HepG2 (cell line): ENCODE measurements around the gene DENND4A. TPM values are rescaled to one million over a fixed set of nuclear protein-coding genes. Genes with fewer than 3 reads are reported as not detected.

Source experiments
- AGO2 ChIP-seq: fragments of 200-400 bp; formaldehyde crosslinking; optimal IDR thresholded peaks from 2 replicates; pipeline ENCODE3; 2017; ENCODE audit warnings: mild to moderate bottlenecking, low read depth, low read length, moderate library complexity
- AKAP8 ChIP-seq: sonication (generic); formaldehyde crosslinking; IDR thresholded peaks from 2 replicates; pipeline ENCODE4 v1.5.1; 2020; ENCODE audit warnings: mild to moderate bottlenecking, missing genetic modification reagents
- CCDC6 ChIP-seq: sonication (generic); formaldehyde crosslinking; IDR thresholded peaks from 2 replicates; pipeline ENCODE4 v1.8.1; 2022; ENCODE audit warnings: mild to moderate bottlenecking, missing genetic modification reagents, moderate library complexity
- CEBPB ChIP-seq: IDR thresholded peaks from 2 replicates; pipeline ENCODE4 v1.6.1; 2011; ENCODE audit warnings: low read depth, low read length, improper control_type of control experiment, borderline replicate concordance
- FOXA1 ChIP-seq, 2 experiments: fragments of 450-650 bp in 1 of 2; sonication (generic) in 1 of 2; formaldehyde crosslinking in 1 of 2; IDR thresholded peaks; 2 replicates each; pipeline versions ENCODE4 v1.4.0 to v1.6.1; 2016 to 2020; ENCODE audit warnings: missing genetic modification reagents in 1 of 2
- HNRNPK ChIP-seq: fragments of 200-400 bp; formaldehyde crosslinking; IDR thresholded peaks from 2 replicates; pipeline ENCODE4 v1.6.1; 2018; ENCODE audit warnings: low read length, low read depth, moderate library complexity, mild to moderate bottlenecking; ENCODE audit not compliant: poor library complexity, severe bottlenecking
- NFIB ChIP-seq: sonication (generic); formaldehyde crosslinking; IDR thresholded peaks from 2 replicates; pipeline ENCODE4 v1.9.0; 2021; ENCODE audit warnings: missing genetic modification reagents, mild to moderate bottlenecking, borderline replicate concordance
- SNAPC5 ChIP-seq: sonication (generic); formaldehyde crosslinking; IDR thresholded peaks from 2 replicates; pipeline ENCODE4 v1.8.1; 2023; ENCODE audit warnings: mild to moderate bottlenecking, missing genetic modification reagents, borderline replicate concordance
- ZBTB2 ChIP-seq: sonication (generic); formaldehyde crosslinking; IDR thresholded peaks from 2 replicates; pipeline ENCODE4 v1.8.0; 2022; ENCODE audit warnings: low read depth, missing genetic modification reagents
- ZBTB40 ChIP-seq, 2 experiments: fragments of 450-650 bp in 1 of 2; sonication (generic) in 1 of 2; formaldehyde crosslinking in 1 of 2; IDR thresholded peaks; 2 replicates each; pipeline versions ENCODE4 v1.6.1 to v1.8.0; 2016 to 2022; ENCODE audit warnings: antibody characterized with exemption in 1 of 2, mild to moderate bottlenecking in 1 of 2, missing genetic modification reagents in 1 of 2
- ZNF121 ChIP-seq: sonication (generic); formaldehyde crosslinking; IDR thresholded peaks from 2 replicates; pipeline ENCODE4 v1.5.0; 2020; ENCODE audit warnings: mild to moderate bottlenecking, missing genetic modification reagents
- ZNF230 ChIP-seq: sonication (generic); formaldehyde crosslinking; IDR thresholded peaks from 2 replicates; pipeline ENCODE4 v1.4.0; 2020; ENCODE audit warnings: mild to moderate bottlenecking, missing genetic modification reagents
- ZNF546 ChIP-seq: sonication (generic); formaldehyde crosslinking; conservative IDR thresholded peaks from 2 replicates; pipeline ENCODE4 v1.8.1; 2023; ENCODE audit warnings: mild to moderate bottlenecking, missing genetic modification reagents
- ZNF607 ChIP-seq: sonication (generic); formaldehyde crosslinking; IDR thresholded peaks from 2 replicates; pipeline ENCODE4 v1.5.1; 2020; ENCODE audit warnings: missing genetic modification reagents, mild to moderate bottlenecking, borderline replicate concordance
- ZNF839 ChIP-seq: sonication (generic); formaldehyde crosslinking; IDR thresholded peaks from 2 replicates; pipeline ENCODE4 v1.4.0; 2020; ENCODE audit warnings: missing genetic modification reagents, mild to moderate bottlenecking, borderline replicate concordance
- polyA plus RNA-seq, 8 experiments: library from polyadenylated mRNA; depleted of rRNA in 3 of 8; stranded (reverse) in 7 of 8; unstranded in 1 of 8; fragments of >200 nt; fragmentation: Illumina TruSeq in 4 of 8; extraction: Trizol in 4 of 8; gene quantifications; 2 replicates each; pipeline versions ENCODE4 v1.2.1 to v1.2.3, GENCODE V29; 2011 to 2016; ENCODE audit warnings: low read depth in 4 of 8, missing spikeins in 1 of 8, mixed read lengths in 1 of 8; ENCODE audit not compliant: insufficient read depth in 1 of 8
- total RNA-seq, 5 experiments: library from RNA; depleted of rRNA; stranded (reverse); fragments of >200 nt; fragmentation: Illumina TruSeq; extraction: Trizol; gene quantifications; 2 replicates each; pipeline ENCODE4 v1.2.3, GENCODE V29; 2016; ENCODE audit warnings: low read depth in 1 of 5
- TF ChIP-seq, protein P1 (sequence below): sonication (generic); formaldehyde crosslinking; IDR thresholded peaks from 2 replicates; pipeline ENCODE4 v1.5.0; 2020; ENCODE audit warnings: missing genetic modification reagents, mild to moderate bottlenecking, borderline replicate concordance

DENND4A gene
- total and polyA plus RNA-seq, 2 of the 13 experiments (the other 11 are each of a cell fraction or from before 2014, with no cell fraction given): 13.2 to 18.6 TPM

- TF ChIP-seq AKAP8 (CRISPR knock-in tag) (no peak), ZNF230 (CRISPR knock-in tag) (no peak), HNRNPK (no peak), ZNF121 (peak; percentile 71), ZNF607 (no peak), AGO2 (no peak), CCDC6 (CRISPR knock-in tag) (no peak), FOXA1 (IDR thresholded peaks at IDR 0.05) (no peak), FOXA1 (CRISPR knock-in tag; IDR thresholded peaks at IDR 0.05) (0 out of 2 replicates have a peak, but pooled peaks have one; percentile 38), ZNF839 (CRISPR knock-in tag) (no peak), ZBTB40 (IDR thresholded peaks at IDR 0.05) (no peak), ZBTB40 (CRISPR knock-in tag; IDR thresholded peaks at IDR 0.05) (no peak), ZNF546 (CRISPR knock-in tag) (no peak), ZBTB2 (no peak), SNAPC5 (CRISPR knock-in tag) (no peak), CEBPB (peak; percentile 99), NFIB (CRISPR knock-in tag) (no peak)
- TF ChIP-seq, protein P1, sequence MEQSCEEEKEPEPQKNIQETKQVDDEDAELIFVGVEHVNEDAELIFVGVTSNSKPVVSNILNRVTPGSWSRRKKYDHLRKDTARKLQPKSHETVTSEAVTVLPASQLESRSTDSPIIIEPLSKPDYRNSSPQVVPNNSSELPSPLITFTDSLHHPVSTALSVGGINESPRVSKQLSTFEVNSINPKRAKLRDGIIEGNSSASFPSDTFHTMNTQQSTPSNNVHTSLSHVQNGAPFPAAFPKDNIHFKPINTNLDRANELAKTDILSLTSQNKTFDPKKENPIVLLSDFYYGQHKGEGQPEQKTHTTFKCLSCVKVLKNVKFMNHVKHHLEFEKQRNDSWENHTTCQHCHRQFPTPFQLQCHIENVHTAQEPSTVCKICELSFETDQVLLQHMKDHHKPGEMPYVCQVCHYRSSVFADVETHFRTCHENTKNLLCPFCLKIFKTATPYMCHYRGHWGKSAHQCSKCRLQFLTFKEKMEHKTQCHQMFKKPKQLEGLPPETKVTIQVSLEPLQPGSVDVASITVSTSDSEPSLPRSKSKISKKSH (CRISPR knock-in tag): no peak
These were observed 12.3 kb upstream of the DENND4A start (continued) for GRCh38 chr15:65804252-65804931.
